GM21717 (cell line): ENCODE results near the gene SRGAP3.

Experiments used
- ATAC-seq: cut with Tn5 transposase; IDR thresholded peaks from one replicate; pipeline ENCODE4 v1.9.1; 2021; ENCODE audit warnings: mild to moderate bottlenecking, moderate library complexity; ENCODE audit not compliant: unreplicated experiment

SRGAP3 gene

GRCh38 chr3:9151240-9151639 is 98.2 kb downstream of the SRGAP3 start:
- ATAC-seq: no peak

- no peak for ATAC-seq
These were observed 99.9 kb downstream of the SRGAP3 start for GRCh38 chr3:9149566-9149965.

- no peak for ATAC-seq
These were observed 101.6 kb downstream of the SRGAP3 start for GRCh38 chr3:9147896-9148266.

GRCh38 chr3:9147215-9147895 is 102.1 kb downstream of the SRGAP3 start:
- no peak for ATAC-seq

GRCh38 chr3:9146367-9147071 is 102.9 kb downstream of the SRGAP3 start:
- no peak for ATAC-seq

GRCh38 chr3:9143184-9143583 is 106.3 kb downstream of the SRGAP3 start:
- no peak for ATAC-seq

GRCh38 chr3:9142362-9142761 is 107.1 kb downstream of the SRGAP3 start:
- ATAC-seq: no peak

- ATAC-seq: no peak
These were observed 107.5 kb downstream of the SRGAP3 start for GRCh38 chr3:9141928-9142289.

- no peak for ATAC-seq
These were observed 110.1 kb downstream of the SRGAP3 start for GRCh38 chr3:9139366-9139765.

GRCh38 chr3:9137676-9138075 is 111.8 kb downstream of the SRGAP3 start:
- no peak for ATAC-seq

- ATAC-seq: no peak
These were observed 112.5 kb downstream of the SRGAP3 start for GRCh38 chr3:9136746-9137465.

- no peak for ATAC-seq
These were observed 113.4 kb downstream of the SRGAP3 start for GRCh38 chr3:9135930-9136525.

GRCh38 chr3:9135526-9135925 is 113.9 kb downstream of the SRGAP3 start:
- no peak for ATAC-seq

GRCh38 chr3:9133656-9134055 is 115.8 kb downstream of the SRGAP3 start:
- ATAC-seq: no peak

- no peak for ATAC-seq
These were observed 118.8 kb downstream of the SRGAP3 start for GRCh38 chr3:9130345-9131305.

- ATAC-seq: no peak
These were observed 120.1 kb downstream of the SRGAP3 start for GRCh38 chr3:9129365-9129764.

GRCh38 chr3:9125278-9125951 is 124.0 kb downstream of the SRGAP3 start:
- no peak for ATAC-seq

GRCh38 chr3:9124730-9125129 is 124.7 kb downstream of the SRGAP3 start:
- ATAC-seq: no peak

GRCh38 chr3:9123840-9124239 is 125.6 kb downstream of the SRGAP3 start:
- no peak for ATAC-seq
